Adrenal gland (tissue), 5 donors: ENCODE data around the gene COL23A1.

ENCODE experiments used
- CTCF ChIP-seq, 6 experiments: fragments of 450-650 bp in 4 of 6; fragments of 200-600 bp in 2 of 6; sonication (generic) in 1 of 6; IDR thresholded peaks; 1 replicate in 5 of 6; 2 replicates in 1 of 6; pipeline versions ENCODE4 v1.5.1 to v1.8.0; 2016 to 2021; ENCODE audit warnings: antibody characterized with exemption in 6 of 6, mild to moderate bottlenecking in 2 of 6, moderate library complexity in 1 of 6
- POLR2A ChIP-seq, 2 donors: fragments of 450-650 bp; IDR thresholded peaks; one replicate each; pipeline ENCODE4 v1.6.1; 2017; ENCODE audit warnings: antibody characterized with exemption in 2 of 2, mild to moderate bottlenecking in 2 of 2, moderate library complexity in 1 of 2
- donor health status: DM: no; HTN: no; CAD: no.

GRCh38 chr5:178201221-178201926, 388.8 kb downstream of the COL23A1 start:
- TF ChIP-seq POLR2A (IDR thresholded peaks at IDR 0.05) (no peak), CTCF (IDR thresholded peaks at IDR 0.05) (no peak)
